HepG2 (cell line): ENCODE results near the gene DCST2. TPM values are rescaled to one million over a fixed set of nuclear protein-coding genes. Genes with fewer than 3 reads are reported as not detected.

Source experiments
- polyA plus RNA-seq, 8 experiments: library from polyadenylated mRNA; depleted of rRNA in 3 of 8; stranded (reverse) in 7 of 8; unstranded in 1 of 8; fragments of >200 nt; fragmentation: Illumina TruSeq in 4 of 8; extraction: Trizol in 4 of 8; gene quantifications; 2 replicates each; pipeline versions ENCODE4 v1.2.1 to v1.2.3, GENCODE V29; 2011 to 2016; ENCODE audit warnings: low read depth in 4 of 8, missing spikeins in 1 of 8, mixed read lengths in 1 of 8; ENCODE audit not compliant: insufficient read depth in 1 of 8
- total RNA-seq, 5 experiments: library from RNA; depleted of rRNA; stranded (reverse); fragments of >200 nt; fragmentation: Illumina TruSeq; extraction: Trizol; gene quantifications; 2 replicates each; pipeline ENCODE4 v1.2.3, GENCODE V29; 2016; ENCODE audit warnings: low read depth in 1 of 5
- TF ChIP-seq, protein P1 (sequence below), 2 experiments: fragments of 450-650 bp in 1 of 2; sonication (generic) in 1 of 2; formaldehyde crosslinking in 1 of 2; IDR thresholded peaks; 2 replicates each; pipeline versions ENCODE4 v1.6.1 to v1.8.0; 2016 to 2022; ENCODE audit warnings: antibody characterized with exemption in 1 of 2, mild to moderate bottlenecking in 1 of 2, missing genetic modification reagents in 1 of 2

Gene DCST2
- total and polyA plus RNA-seq, 2 of the 13 experiments (the other 11 are each of a cell fraction or from before 2014, with no cell fraction given) = 0.74 TPM; not detected in 1

DNA sequence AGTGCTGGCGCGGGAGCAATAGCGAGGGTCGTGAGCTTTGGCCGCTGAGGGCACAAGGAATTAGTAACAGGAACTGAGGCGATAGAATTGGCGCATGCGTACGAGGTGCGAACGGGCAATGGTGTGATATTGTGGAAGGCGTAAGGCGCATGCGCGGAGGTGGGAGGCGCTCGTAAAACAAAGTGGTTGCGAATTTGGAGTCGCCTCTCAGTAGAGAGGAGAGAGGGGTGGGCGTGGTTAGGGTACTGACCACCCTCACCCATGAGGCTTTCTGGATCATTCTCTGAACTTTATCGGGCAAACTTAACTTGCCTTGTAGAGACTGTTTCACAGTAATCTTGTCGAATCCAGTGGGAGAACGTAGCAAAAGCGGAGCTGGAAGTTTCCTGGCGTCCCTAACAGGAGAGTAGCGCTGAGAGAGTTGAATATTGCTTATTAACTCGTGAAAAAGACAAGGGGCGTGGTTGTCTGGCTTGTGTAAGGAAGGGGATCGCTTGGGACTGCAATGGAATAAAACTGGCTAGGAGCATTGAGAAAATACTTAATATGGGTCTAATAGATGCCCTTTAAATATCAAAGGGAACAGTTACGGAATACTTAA, 58.7 kb downstream of the DCST2 start (continued):
- TF ChIP-seq, protein P1, sequence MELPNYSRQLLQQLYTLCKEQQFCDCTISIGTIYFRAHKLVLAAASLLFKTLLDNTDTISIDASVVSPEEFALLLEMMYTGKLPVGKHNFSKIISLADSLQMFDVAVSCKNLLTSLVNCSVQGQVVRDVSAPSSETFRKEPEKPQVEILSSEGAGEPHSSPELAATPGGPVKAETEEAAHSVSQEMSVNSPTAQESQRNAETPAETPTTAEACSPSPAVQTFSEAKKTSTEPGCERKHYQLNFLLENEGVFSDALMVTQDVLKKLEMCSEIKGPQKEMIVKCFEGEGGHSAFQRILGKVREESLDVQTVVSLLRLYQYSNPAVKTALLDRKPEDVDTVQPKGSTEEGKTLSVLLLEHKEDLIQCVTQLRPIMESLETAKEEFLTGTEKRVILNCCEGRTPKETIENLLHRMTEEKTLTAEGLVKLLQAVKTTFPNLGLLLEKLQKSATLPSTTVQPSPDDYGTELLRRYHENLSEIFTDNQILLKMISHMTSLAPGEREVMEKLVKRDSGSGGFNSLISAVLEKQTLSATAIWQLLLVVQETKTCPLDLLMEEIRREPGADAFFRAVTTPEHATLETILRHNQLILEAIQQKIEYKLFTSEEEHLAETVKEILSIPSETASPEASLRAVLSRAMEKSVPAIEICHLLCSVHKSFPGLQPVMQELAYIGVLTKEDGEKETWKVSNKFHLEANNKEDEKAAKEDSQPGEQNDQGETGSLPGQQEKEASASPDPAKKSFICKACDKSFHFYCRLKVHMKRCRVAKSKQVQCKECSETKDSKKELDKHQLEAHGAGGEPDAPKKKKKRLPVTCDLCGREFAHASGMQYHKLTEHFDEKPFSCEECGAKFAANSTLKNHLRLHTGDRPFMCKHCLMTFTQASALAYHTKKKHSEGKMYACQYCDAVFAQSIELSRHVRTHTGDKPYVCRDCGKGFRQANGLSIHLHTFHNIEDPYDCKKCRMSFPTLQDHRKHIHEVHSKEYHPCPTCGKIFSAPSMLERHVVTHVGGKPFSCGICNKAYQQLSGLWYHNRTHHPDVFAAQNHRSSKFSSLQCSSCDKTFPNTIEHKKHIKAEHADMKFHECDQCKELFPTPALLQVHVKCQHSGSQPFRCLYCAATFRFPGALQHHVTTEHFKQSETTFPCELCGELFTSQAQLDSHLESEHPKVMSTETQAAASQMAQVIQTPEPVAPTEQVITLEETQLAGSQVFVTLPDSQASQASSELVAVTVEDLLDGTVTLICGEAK (IDR thresholded peaks at IDR 0.05) = no peak
- TF ChIP-seq, protein P1 (CRISPR knock-in tag; IDR thresholded peaks at IDR 0.05) = no peak
